T-helper 22 cell (primary cell): ENCODE data around the gene ZNF697.
"Not testable (repeated sequence)": the region's sequence is repeated elsewhere in the genome, so short reads cannot be mapped to it uniquely, and the experiment has no call there.

Source experiments
- DNase-seq: peaks from one replicate; pipeline ENCODE4 v3.0.0-alpha.2; 2020; ENCODE audit warnings: low read depth

The ZNF697 gene

GRCh38 chr1:119602169-119602568 is 45.9 kb downstream of the ZNF697 start:
- DNase-seq: no peak

GRCh38 chr1:119600976-119601375 is 47.1 kb downstream of the ZNF697 start:
- no peak for DNase-seq

GRCh38 chr1:119600561-119600960 is 47.5 kb downstream of the ZNF697 start:
- no peak for DNase-seq

- no peak for DNase-seq
Measured at GRCh38 chr1:119595606-119596005, 52.5 kb downstream of the ZNF697 start.

GRCh38 chr1:119595168-119595567 is 52.9 kb downstream of the ZNF697 start:
- DNase-seq: no peak

GRCh38 chr1:119594376-119594775 is 53.7 kb downstream of the ZNF697 start:
- no peak for DNase-seq

GRCh38 chr1:119593805-119594204 is 54.3 kb downstream of the ZNF697 start:
- no peak for DNase-seq

- DNase-seq: no peak
Measured at GRCh38 chr1:119590393-119590792, 57.7 kb downstream of the ZNF697 start.

GRCh38 chr1:119588621-119589020 is 59.4 kb downstream of the ZNF697 start:
- no peak for DNase-seq

- DNase-seq: no peak
Measured at GRCh38 chr1:119587341-119587740, 60.7 kb downstream of the ZNF697 start.

- DNase-seq: not testable (repeated sequence)
Measured at GRCh38 chr1:119585801-119586200, 62.3 kb downstream of the ZNF697 start.

- no peak for DNase-seq
Measured at GRCh38 chr1:119582801-119583200, 65.3 kb downstream of the ZNF697 start.

GRCh38 chr1:119581076-119581475 is 67.0 kb downstream of the ZNF697 start:
- DNase-seq: not testable (repeated sequence)

GRCh38 chr1:119573886-119574285 is 74.2 kb downstream of the ZNF697 start:
- no peak for DNase-seq

- not testable (repeated sequence) for DNase-seq
Measured at GRCh38 chr1:119569930-119570622, 78.0 kb downstream of the ZNF697 start.
